ENCODE data around the gene CS.

DNA sequence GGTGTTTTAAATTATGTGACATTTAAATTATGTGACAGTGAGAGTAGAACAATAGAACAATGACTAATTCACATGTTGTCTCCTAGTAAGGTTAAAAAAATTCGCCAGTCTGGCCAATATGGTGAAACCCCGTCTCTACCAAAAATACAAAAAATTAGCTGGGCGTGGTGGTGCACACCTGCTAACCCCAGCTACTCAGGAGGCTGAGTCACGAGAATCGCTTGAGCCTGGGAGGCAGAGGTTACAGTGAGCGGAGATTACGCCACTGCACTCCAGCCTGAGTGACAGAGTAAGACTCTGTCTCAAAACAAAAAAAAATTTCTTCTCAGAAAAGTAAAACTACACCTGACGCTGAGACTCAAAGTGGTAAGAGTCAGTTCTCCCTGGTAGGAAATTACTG, 2.7 kb downstream of the CS start:
- no peak for TF ChIP-seq GATA2 (IDR thresholded peaks at IDR 0.05; ENCODE audit: low read depth, low read length)
- no peak for TF ChIP-seq GATA3 (IDR thresholded peaks at IDR 0.05; ENCODE audit: low read depth, low read length)
